DOHH2 (cell line): ENCODE data around the gene HDHD5.

Source experiments
- H3F3A ChIP-seq: fragments of 200-600 bp; sonication (generic), shearing (Covaris generic); 2 replicates; pipeline ENCODE4 v1.6.0; 2016; ENCODE audit warnings: antibody characterized with exemption, mild to moderate bottlenecking; ENCODE audit not compliant: control insufficient read depth, insufficient read depth
- H3K27ac ChIP-seq: fragments of 200-600 bp; sonication (generic); 2 replicates; pipeline ENCODE4 v1.5.1; 2014; ENCODE audit warnings: low read depth, mild to moderate bottlenecking, low read length, moderate library complexity
- H3K27me3 ChIP-seq: fragments of 200-600 bp; sonication (generic); 2 replicates; pipeline ENCODE4 v1.6.1; 2014; ENCODE audit warnings: mild to moderate bottlenecking, low read length, mixed read lengths; ENCODE audit not compliant: control insufficient read depth
- H3K36me3 ChIP-seq: fragments of 200-600 bp; sonication (generic); 2 replicates; pipeline ENCODE4 v1.6.1; 2014; ENCODE audit warnings: mild to moderate bottlenecking, low read length, moderate library complexity, mixed read lengths; ENCODE audit not compliant: control insufficient read depth
- H3K4me1 ChIP-seq: fragments of 200-600 bp; sonication (generic); 2 replicates; pipeline ENCODE4 v1.6.1; 2014; ENCODE audit warnings: mild to moderate bottlenecking, low read length, mixed read lengths; ENCODE audit not compliant: control insufficient read depth
- H3K4me2 ChIP-seq: fragments of 200-600 bp; sonication (generic); 2 replicates; pipeline ENCODE4 v1.6.0; 2014; ENCODE audit warnings: mild to moderate bottlenecking, low read length, moderate library complexity
- H3K4me3 ChIP-seq: fragments of 200-600 bp; sonication (generic); 2 replicates; pipeline ENCODE4 v1.5.1; 2014; ENCODE audit warnings: mild to moderate bottlenecking, low read length, mixed read lengths
- H3K79me2 ChIP-seq: fragments of 200-600 bp; sonication (generic); 2 replicates; pipeline ENCODE4 v1.6.1; 2014; ENCODE audit warnings: mild to moderate bottlenecking, low read length, mixed read lengths; ENCODE audit not compliant: control insufficient read depth
- H3K9me2 ChIP-seq: fragments of 200-600 bp; sonication (generic); replicated peaks from 2 replicates; pipeline ENCODE4 v1.6.1; 2014; ENCODE audit warnings: mild to moderate bottlenecking, low read length, mixed read lengths; ENCODE audit not compliant: control insufficient read depth
- H3K9me3 ChIP-seq: fragments of 200-600 bp; sonication (generic); 2 replicates; pipeline ENCODE4 v1.6.1; 2014; ENCODE audit warnings: antibody characterized with exemption, low read length, mixed read lengths; ENCODE audit not compliant: control insufficient read depth, insufficient read depth
- H4K20me1 ChIP-seq: fragments of 200-600 bp; sonication (generic); 2 replicates; pipeline ENCODE4 v1.6.0; 2014; ENCODE audit warnings: low read depth, mild to moderate bottlenecking, antibody characterized with exemption, low read length, moderate library complexity; ENCODE audit not compliant: control insufficient read depth, insufficient read depth
- EZH2phosphoT487 ChIP-seq: fragments of 200-600 bp; sonication (generic); IDR thresholded peaks from 2 replicates; pipeline ENCODE4 v1.6.1; 2017; ENCODE audit warnings: borderline replicate concordance, mild to moderate bottlenecking, antibody characterized with exemption, low read length, moderate library complexity, mixed read lengths
- TF ChIP-seq, protein P1 (sequence below): fragments of 200-600 bp; sonication (generic); IDR thresholded peaks from one replicate; pipeline ENCODE4 v1.5.1; 2014; ENCODE audit warnings: antibody characterized with exemption, mild to moderate bottlenecking, low read depth, low read length; ENCODE audit not compliant: poor library complexity, severe bottlenecking

The HDHD5 gene

DNA sequence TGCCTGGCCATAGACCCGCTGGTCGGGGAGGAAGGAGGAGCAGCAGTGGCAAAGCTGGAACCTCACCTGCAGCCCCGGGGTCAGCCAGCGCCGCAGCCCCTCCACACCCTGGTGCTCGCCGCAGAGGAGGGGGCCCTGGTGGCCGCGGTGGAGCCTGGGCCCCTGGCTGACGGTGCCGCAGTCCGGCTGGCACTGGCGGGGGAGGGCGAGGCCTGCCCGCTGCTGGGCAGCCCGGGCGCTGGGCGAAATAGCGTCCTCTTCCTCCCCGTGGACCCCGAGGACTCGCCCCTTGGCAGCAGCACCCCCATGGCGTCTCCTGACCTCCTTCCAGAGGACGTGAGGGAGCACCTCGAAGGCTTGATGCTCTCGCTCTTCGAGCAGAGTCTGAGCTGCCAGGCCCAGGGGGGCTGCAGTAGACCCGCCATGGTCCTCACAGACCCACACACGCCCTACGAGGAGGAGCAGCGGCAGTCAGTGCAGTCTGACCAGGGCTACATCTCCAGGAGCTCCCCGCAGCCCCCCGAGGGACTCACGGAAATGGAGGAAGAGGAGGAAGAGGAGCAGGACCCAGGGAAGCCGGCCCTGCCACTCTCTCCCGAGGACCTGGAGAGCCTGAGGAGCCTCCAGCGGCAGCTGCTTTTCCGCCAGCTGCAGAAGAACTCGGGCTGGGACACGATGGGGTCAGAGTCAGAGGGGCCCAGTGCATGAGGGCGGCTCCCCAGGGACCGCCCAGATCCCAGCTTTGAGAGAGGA lies 49.8 kb downstream of the HDHD5 start:
- no peaks in the 10 kb centered on the region for H4K20me1 ChIP-seq
- no peak overlapping the region for H3K4me3 ChIP-seq
- H3K4me2 ChIP-seq: no peak overlapping the region
- H3K9me2 ChIP-seq: no peaks in the 10 kb centered on the region
- TF ChIP-seq EZH2phosphoT487: no peak
- TF ChIP-seq, protein P1, sequence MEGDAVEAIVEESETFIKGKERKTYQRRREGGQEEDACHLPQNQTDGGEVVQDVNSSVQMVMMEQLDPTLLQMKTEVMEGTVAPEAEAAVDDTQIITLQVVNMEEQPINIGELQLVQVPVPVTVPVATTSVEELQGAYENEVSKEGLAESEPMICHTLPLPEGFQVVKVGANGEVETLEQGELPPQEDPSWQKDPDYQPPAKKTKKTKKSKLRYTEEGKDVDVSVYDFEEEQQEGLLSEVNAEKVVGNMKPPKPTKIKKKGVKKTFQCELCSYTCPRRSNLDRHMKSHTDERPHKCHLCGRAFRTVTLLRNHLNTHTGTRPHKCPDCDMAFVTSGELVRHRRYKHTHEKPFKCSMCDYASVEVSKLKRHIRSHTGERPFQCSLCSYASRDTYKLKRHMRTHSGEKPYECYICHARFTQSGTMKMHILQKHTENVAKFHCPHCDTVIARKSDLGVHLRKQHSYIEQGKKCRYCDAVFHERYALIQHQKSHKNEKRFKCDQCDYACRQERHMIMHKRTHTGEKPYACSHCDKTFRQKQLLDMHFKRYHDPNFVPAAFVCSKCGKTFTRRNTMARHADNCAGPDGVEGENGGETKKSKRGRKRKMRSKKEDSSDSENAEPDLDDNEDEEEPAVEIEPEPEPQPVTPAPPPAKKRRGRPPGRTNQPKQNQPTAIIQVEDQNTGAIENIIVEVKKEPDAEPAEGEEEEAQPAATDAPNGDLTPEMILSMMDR: no peak
- no peaks in the 10 kb centered on the region for H3K79me2 ChIP-seq
- H3K27ac ChIP-seq: no peak overlapping the region
- no peaks in the 10 kb centered on the region for H3K27me3 ChIP-seq
- no peaks in the 10 kb centered on the region for H3K9me3 ChIP-seq
- peaks cover 21% of the 10 kb centered on the region for H3K36me3 ChIP-seq
- no peaks in the 10 kb centered on the region for H3K4me1 ChIP-seq
- no peaks in the 10 kb centered on the region for H3F3A ChIP-seq

- Histone ChIP-seq H3K4me2 (no peak overlapping the region), H3K9me3 (no peaks in the 10 kb centered on the region), H3K27ac (no peak overlapping the region), H3K4me1 (no peaks in the 10 kb centered on the region), H3K36me3 (peaks cover 21% of the 10 kb centered on the region), H3F3A (no peaks in the 10 kb centered on the region), H3K27me3 (no peaks in the 10 kb centered on the region), H3K9me2 (no peaks in the 10 kb centered on the region), H4K20me1 (no peaks in the 10 kb centered on the region), H3K79me2 (no peaks in the 10 kb centered on the region), H3K4me3 (no peak overlapping the region)
- TF ChIP-seq, protein P1: no peak
- TF ChIP-seq EZH2phosphoT487: no peak
Observed at GRCh38 chr22:17108256-17109112, 50.6 kb downstream of the HDHD5 start.

DNA sequence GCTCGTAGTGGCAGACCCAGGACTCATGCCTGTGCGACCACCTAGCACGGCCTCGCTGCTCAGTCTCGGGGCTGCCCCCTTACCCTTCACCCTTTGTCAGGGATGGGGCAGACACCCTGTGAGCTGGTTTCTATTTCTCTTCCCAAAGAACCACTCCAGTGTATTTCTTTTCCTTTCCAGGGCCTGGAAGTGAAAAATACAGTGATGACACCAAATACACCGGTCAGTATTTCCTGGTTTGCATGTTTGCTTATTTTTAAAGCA lies 51.6 kb downstream of the HDHD5 start:
- Histone ChIP-seq H3K9me2 (no peaks in the 10 kb centered on the region), H3K36me3 (peaks cover 24% of the 10 kb centered on the region), H3K27me3 (no peaks in the 10 kb centered on the region), H3K4me3 (no peak overlapping the region), H3K27ac (no peak overlapping the region), H3K79me2 (no peaks in the 10 kb centered on the region), H3K4me2 (no peak overlapping the region), H3F3A (no peaks in the 10 kb centered on the region), H3K9me3 (no peaks in the 10 kb centered on the region), H4K20me1 (no peaks in the 10 kb centered on the region), H3K4me1 (no peaks in the 10 kb centered on the region)
- TF ChIP-seq EZH2phosphoT487: no peak
- TF ChIP-seq, protein P1: no peak
